ENCODE measurements around the gene IGSF21. TPM values are rescaled to one million over a fixed set of nuclear protein-coding genes. Genes with fewer than 3 reads are reported as not detected.

IGSF21 gene
- total RNA-seq, 1 donor = not detected

- H3K4me3 ChIP-seq (ENCODE audit: low read depth, low read length) = no peak overlapping the region
- TF ChIP-seq CTCF (IDR thresholded peaks at IDR 0.05; ENCODE audit: insufficient read depth, low read depth, low read length) = no peak
- no peak for DNase-seq (ENCODE audit: low read depth)
These were observed 158.0 kb downstream of the IGSF21 start for GRCh38 chr1:18265641-18266040.

GRCh38 chr1:18266391-18266790 is 158.8 kb downstream of the IGSF21 start:
- TF ChIP-seq CTCF (IDR thresholded peaks at IDR 0.05; ENCODE audit: insufficient read depth, low read depth, low read length) = no peak
- no peak for DNase-seq (ENCODE audit: low read depth)
- H3K4me3 ChIP-seq (ENCODE audit: low read depth, low read length) = no peak overlapping the region

- no peak for TF ChIP-seq CTCF (IDR thresholded peaks at IDR 0.05; ENCODE audit: insufficient read depth, low read depth, low read length)
- H3K4me3 ChIP-seq (ENCODE audit: low read depth, low read length) = no peak overlapping the region
- no peak for DNase-seq (ENCODE audit: low read depth)
These were observed 163.7 kb downstream of the IGSF21 start for GRCh38 chr1:18271336-18271735.

- DNase-seq (ENCODE audit: low read depth) = no peak
- H3K4me3 ChIP-seq (ENCODE audit: low read depth, low read length) = no peak overlapping the region
- no peak for TF ChIP-seq CTCF (IDR thresholded peaks at IDR 0.05; ENCODE audit: insufficient read depth, low read depth, low read length)
These were observed 171.3 kb downstream of the IGSF21 start for GRCh38 chr1:18278946-18279345.

GRCh38 chr1:18279351-18280074 is 171.9 kb downstream of the IGSF21 start:
- no peak for DNase-seq (ENCODE audit: low read depth)
- H3K4me3 ChIP-seq (ENCODE audit: low read depth, low read length) = no peak overlapping the region
- no peak for TF ChIP-seq CTCF (IDR thresholded peaks at IDR 0.05; ENCODE audit: insufficient read depth, low read depth, low read length)

GRCh38 chr1:18280956-18281355 is 173.4 kb downstream of the IGSF21 start:
- no peak overlapping the region for H3K4me3 ChIP-seq (ENCODE audit: low read depth, low read length)
- DNase-seq (ENCODE audit: low read depth) = no peak
- no peak for TF ChIP-seq CTCF (IDR thresholded peaks at IDR 0.05; ENCODE audit: insufficient read depth, low read depth, low read length)

All from fibroblast of villous mesenchyme (primary cell).